Fibroblast of villous mesenchyme (primary cell): ENCODE measurements around the gene IFITM5. TPM values are rescaled to one million over a fixed set of nuclear protein-coding genes. Genes with fewer than 3 reads are reported as not detected.

Experiments used
- DNase-seq: peaks from one replicate; pipeline ENCODE4 v3.0.0-alpha.2; 2010; ENCODE audit warnings: low read depth
- H3K4me3 ChIP-seq: 2 replicates; pipeline ENCODE4 v1.5.1; 2011; ENCODE audit warnings: low read depth, mild to moderate bottlenecking, low read length
- CTCF ChIP-seq: IDR thresholded peaks from 2 replicates; pipeline ENCODE4 v1.5.1; 2012; ENCODE audit warnings: low read depth, mild to moderate bottlenecking, low read length; ENCODE audit not compliant: insufficient read depth
- total RNA-seq: library from RNA; depleted of rRNA; stranded (reverse); fragments of >200 nt; gene quantifications from 2 replicates; pipeline ENCODE4 v1.2.3, GENCODE V29; 2012

IFITM5 gene
- total RNA-seq, 1 donor = not detected

DNA sequence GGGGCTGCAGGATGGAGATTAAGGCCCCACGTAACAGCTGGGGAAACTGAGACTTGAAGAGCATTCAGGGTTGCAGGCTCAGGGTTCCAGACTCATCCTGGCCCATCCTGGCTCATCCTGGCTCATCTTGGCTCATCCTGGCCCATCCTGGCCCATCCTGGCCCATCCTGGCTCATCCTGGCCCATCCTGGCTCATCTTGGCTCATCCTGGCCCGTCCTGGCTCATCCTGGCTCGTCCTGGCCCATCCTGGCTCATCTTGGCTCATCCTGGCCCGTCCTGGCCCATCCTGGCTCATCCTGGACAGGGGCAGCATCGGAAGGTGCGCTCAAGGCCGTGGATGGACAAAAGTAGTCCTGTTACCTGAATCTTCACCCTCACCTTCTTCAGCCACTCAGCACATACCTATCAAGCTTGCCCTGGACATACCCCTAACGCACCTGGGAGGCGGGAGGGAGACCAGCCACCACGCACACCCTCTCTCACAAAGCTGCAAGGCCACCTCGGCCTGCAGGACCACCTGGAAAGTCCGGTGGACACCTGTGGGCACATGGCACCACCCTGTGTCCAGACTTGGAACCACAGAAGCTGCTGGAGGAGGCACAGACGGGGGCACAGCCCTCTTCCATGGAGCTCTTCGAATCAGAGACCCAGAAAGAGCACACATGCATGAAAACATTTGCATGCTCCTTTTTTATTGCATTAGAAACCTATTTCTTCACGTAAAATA, 41.4 kb downstream of the IFITM5 start:
- DNase-seq = no peak
- no peak overlapping the region for H3K4me3 ChIP-seq
- peak; percentile 22 for TF ChIP-seq CTCF

- TF ChIP-seq CTCF = no peak
- H3K4me3 ChIP-seq = no peak overlapping the region
- no peak for DNase-seq
These were observed 42.2 kb downstream of the IFITM5 start for GRCh38 chr11:256952-257737.

DNA sequence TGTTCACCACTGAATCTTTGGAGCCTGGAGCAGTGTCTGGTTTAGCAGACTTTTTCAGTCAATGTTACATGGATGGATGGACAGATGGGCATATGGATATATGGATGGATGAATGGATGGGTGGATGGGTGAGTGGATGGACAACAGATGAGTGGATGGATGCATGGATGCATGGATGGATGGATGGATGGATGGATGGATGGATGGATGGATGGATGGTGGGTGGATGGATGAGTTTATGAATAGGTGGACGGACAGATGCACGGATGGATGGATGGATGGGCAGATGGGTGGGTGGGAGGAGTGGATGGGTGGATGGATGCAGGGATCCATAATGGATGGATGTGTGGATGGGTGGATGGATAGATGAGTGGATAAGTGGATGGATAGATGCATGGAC, 43.5 kb downstream of the IFITM5 start:
- no peak for DNase-seq
- no peak for TF ChIP-seq CTCF
- H3K4me3 ChIP-seq = no peak overlapping the region

GRCh38 chr11:255176-255575, 44.1 kb downstream of the IFITM5 start:
- peak; percentile 53 for DNase-seq
- no peak for TF ChIP-seq CTCF
- H3K4me3 ChIP-seq = no peak overlapping the region

DNA sequence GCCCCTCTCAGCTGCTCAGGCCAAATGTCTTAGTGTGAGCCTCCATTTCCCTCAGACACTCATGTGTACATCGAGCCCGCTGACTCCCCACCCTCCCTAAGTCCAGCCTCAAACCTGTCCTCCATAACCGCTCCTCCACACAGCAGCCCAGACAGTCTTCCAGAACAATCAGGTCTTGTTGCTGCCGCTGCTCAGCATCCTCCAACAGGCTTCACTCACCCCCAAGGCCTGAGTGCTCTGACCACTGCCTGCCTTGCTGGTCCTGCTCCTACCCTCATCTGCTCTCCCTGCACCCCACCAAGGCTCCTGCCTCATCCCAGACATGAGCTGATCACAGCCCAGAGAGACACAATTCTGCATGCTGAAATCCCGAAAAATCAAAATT, 45.4 kb downstream of the IFITM5 start:
- no peak for DNase-seq
- H3K4me3 ChIP-seq = no peak overlapping the region
- TF ChIP-seq CTCF = no peak

GRCh38 chr11:253160-253885, 46.0 kb downstream of the IFITM5 start:
- no peak for TF ChIP-seq CTCF
- DNase-seq = no peak
- H3K4me3 ChIP-seq = no peak overlapping the region
